K562 (cell line): Measurements from ENCODE around the gene TLE6. TPM values are rescaled to one million over a fixed set of nuclear protein-coding genes. Genes with fewer than 3 reads are reported as not detected.

Experiments used
- ARID2 ChIP-seq: fragments of 450-650 bp; IDR thresholded peaks from 2 replicates; pipeline ENCODE4 v1.6.1; 2017; ENCODE audit warnings: antibody characterized with exemption, mild to moderate bottlenecking
- ATF1 ChIP-seq, 2 experiments: fragments of 450-650 bp in 1 of 2; IDR thresholded peaks; 2 replicates each; pipeline ENCODE4 v1.6.1; 2016; ENCODE audit warnings: missing compliant biosample characterization in 1 of 2, missing genetic modification characterization in 1 of 2
- CBFA2T2 ChIP-seq: fragments of 450-650 bp; conservative IDR thresholded peaks from 2 replicates; pipeline ENCODE4 v1.6.1; 2017; ENCODE audit warnings: mild to moderate bottlenecking
- ETV5 ChIP-seq: sonication (generic); formaldehyde crosslinking; IDR thresholded peaks from 2 replicates; pipeline ENCODE4 v1.4.0; 2020; ENCODE audit warnings: low read depth, mild to moderate bottlenecking, missing genetic modification reagents
- FUS ChIP-seq: fragments of 200-400 bp; formaldehyde crosslinking; optimal IDR thresholded peaks from 2 replicates; pipeline ENCODE3; 2017; ENCODE audit warnings: low read depth, low read length
- KLF13 ChIP-seq: fragments of 450-650 bp; IDR thresholded peaks from 2 replicates; pipeline ENCODE4 v1.6.1; 2016; ENCODE audit warnings: missing genetic modification characterization, low read depth, mild to moderate bottlenecking, missing compliant biosample characterization, moderate library complexity, borderline replicate concordance
- NCOA4 ChIP-seq: fragments of 450-650 bp; IDR thresholded peaks from 2 replicates; pipeline ENCODE4 v1.6.1; 2018; ENCODE audit warnings: mild to moderate bottlenecking; ENCODE audit not compliant: partially characterized antibody
- NKRF ChIP-seq: fragments of 450-650 bp; IDR thresholded peaks from 2 replicates; pipeline ENCODE4 v1.6.1; 2016; ENCODE audit warnings: borderline replicate concordance
- SIN3A ChIP-seq, 2 experiments: fragments of 150-350 bp in 1 of 2; IDR thresholded peaks; 2 replicates each; pipeline ENCODE4 v1.6.1; 2011 to 2016; ENCODE audit warnings: borderline replicate concordance in 2 of 2, low read depth in 2 of 2, low read length in 2 of 2, mild to moderate bottlenecking in 2 of 2, moderate library complexity in 2 of 2; ENCODE audit not compliant: control insufficient read depth in 1 of 2
- YY1 ChIP-seq, 3 experiments: IDR thresholded peaks; 2 replicates each; pipeline ENCODE4 v1.6.1; 2011; ENCODE audit warnings: low read length in 2 of 3, mild to moderate bottlenecking in 2 of 3, moderate library complexity in 2 of 3, borderline replicate concordance in 1 of 3, control low read depth in 1 of 3, low read depth in 1 of 3; ENCODE audit not compliant: insufficient read depth in 3 of 3, insufficient replicate concordance in 2 of 3, control insufficient read depth in 1 of 3, insufficient read length in 1 of 3; ENCODE audit errors: extremely low read depth in 1 of 3
- ZBTB7A ChIP-seq: IDR thresholded peaks from 2 replicates; pipeline ENCODE4 v1.6.1; 2011; ENCODE audit warnings: low read depth, mild to moderate bottlenecking, low read length, moderate library complexity, borderline replicate concordance; ENCODE audit not compliant: control insufficient read depth
- ZNF175 ChIP-seq: fragments of 200-800 bp; sonication (Bioruptor generic); IDR thresholded peaks from 2 replicates; pipeline ENCODE4 v1.6.1; 2016; ENCODE audit warnings: low read depth, mild to moderate bottlenecking, missing genetic modification characterization, missing compliant biosample characterization
- ZNF41 ChIP-seq: fragments of 250-450 bp; sonication (Bioruptor Pico); conservative IDR thresholded peaks from 2 replicates; pipeline ENCODE4 v1.4.0; 2020; ENCODE audit warnings: mild to moderate bottlenecking
- polyA plus RNA-seq, 8 experiments: library from polyadenylated mRNA; depleted of rRNA in 4 of 8; stranded (reverse) in 5 of 8; unstranded in 3 of 8; fragments of >200 nt; fragmentation: Nextera tagmentation in 2 of 8; fragmentation: Illumina TruSeq in 1 of 8; extraction: Ambion mirVana in 2 of 8; extraction: Trizol in 1 of 8; gene quantifications; 2 replicates each; pipeline versions ENCODE4 v1.2.1 to v1.2.3, GENCODE V29; 2011 to 2014; ENCODE audit warnings: inconsistent platforms in 1 of 8, missing spikeins in 1 of 8
- total RNA-seq, 7 experiments: library from RNA; depleted of rRNA in 6 of 7; stranded (reverse); fragments of >200 nt in 6 of 7; fragmentation: Illumina TruSeq in 2 of 7; extraction: Trizol in 2 of 7; gene quantifications; 2 replicates each; pipeline versions ENCODE4 v1.2.1 to v1.2.3, GENCODE V29; 2011 to 2021; ENCODE audit warnings: low replicate concordance in 1 of 7
- TF ChIP-seq, protein P1 (sequence below): fragments of 200-800 bp; sonication (Bioruptor generic); IDR thresholded peaks from 2 replicates; pipeline ENCODE4 v1.6.1; 2017; ENCODE audit warnings: missing genetic modification characterization, missing compliant biosample characterization
- TF ChIP-seq, protein P2 (sequence below): IDR thresholded peaks from 2 replicates; pipeline ENCODE4 v1.6.1; 2016; ENCODE audit warnings: missing genetic modification characterization, missing compliant biosample characterization
- TF ChIP-seq, protein P3 (sequence below), 2 experiments: IDR thresholded peaks in 1 of 2; conservative IDR thresholded peaks in 1 of 2; 2 replicates each; pipeline ENCODE4 v1.6.1; 2016; ENCODE audit warnings: low read depth in 2 of 2, mild to moderate bottlenecking in 1 of 2, missing compliant biosample characterization in 1 of 2, missing genetic modification characterization in 1 of 2, moderate library complexity in 1 of 2

TLE6 gene
- total and polyA plus RNA-seq, 9 of the 15 experiments (the other 6 are each of a cell fraction or from before 2014, with no cell fraction given) = 1.1 to 6.1 (median 2.5) TPM

GRCh38 chr19:2977001-2977745 lies at the start of gene TLE6 (continued):
- TF ChIP-seq, protein P1, sequence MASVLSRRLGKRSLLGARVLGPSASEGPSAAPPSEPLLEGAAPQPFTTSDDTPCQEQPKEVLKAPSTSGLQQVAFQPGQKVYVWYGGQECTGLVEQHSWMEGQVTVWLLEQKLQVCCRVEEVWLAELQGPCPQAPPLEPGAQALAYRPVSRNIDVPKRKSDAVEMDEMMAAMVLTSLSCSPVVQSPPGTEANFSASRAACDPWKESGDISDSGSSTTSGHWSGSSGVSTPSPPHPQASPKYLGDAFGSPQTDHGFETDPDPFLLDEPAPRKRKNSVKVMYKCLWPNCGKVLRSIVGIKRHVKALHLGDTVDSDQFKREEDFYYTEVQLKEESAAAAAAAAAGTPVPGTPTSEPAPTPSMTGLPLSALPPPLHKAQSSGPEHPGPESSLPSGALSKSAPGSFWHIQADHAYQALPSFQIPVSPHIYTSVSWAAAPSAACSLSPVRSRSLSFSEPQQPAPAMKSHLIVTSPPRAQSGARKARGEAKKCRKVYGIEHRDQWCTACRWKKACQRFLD (CRISPR knock-in tag) = peak; percentile 49; the same call in 1 of the 2 replicates
- TF ChIP-seq NKRF (peak; percentile 56; the same call in 1 of the 2 replicates), ZNF41 (CRISPR knock-in tag) (no peak), ARID2 (no peak), ZNF175 (no peak), FUS (no peak), CBFA2T2 (peak; percentile 43; the same call in 1 of the 2 replicates), ETV5 (CRISPR knock-in tag) (0 out of 2 replicates have a peak, but pooled peaks have one; percentile 32), YY1 (IDR thresholded peaks at IDR 0.05; ENCODE audit: borderline replicate concordance in 1 of 3, control insufficient read depth in 1 of 3, extremely low read depth in 1 of 3, insufficient read depth in 3 of 3, insufficient read length in 1 of 3, insufficient replicate concordance in 2 of 3, low read depth in 1 of 3, low read length in 2 of 3) (peak; percentile 14 to 86 (median 79)), ATF1 (CRISPR knock-in tag; IDR thresholded peaks at IDR 0.05) (no peak), ATF1 (tag; IDR thresholded peaks at IDR 0.05) (peak; percentile 50; the same call in 1 of the 2 replicates), NCOA4 (no peak), SIN3A (IDR thresholded peaks at IDR 0.05; ENCODE audit: borderline replicate concordance in 2 of 2, control insufficient read depth in 1 of 2, low read depth in 2 of 2, low read length in 2 of 2) (peak; percentile 40 to 41; a peak in 2 of 4 replicates), ZBTB7A (peak; percentile 59; the same call in 1 of the 2 replicates), KLF13 (0 out of 2 replicates have a peak, but pooled peaks have one; percentile 23)
- TF ChIP-seq, protein P2, sequence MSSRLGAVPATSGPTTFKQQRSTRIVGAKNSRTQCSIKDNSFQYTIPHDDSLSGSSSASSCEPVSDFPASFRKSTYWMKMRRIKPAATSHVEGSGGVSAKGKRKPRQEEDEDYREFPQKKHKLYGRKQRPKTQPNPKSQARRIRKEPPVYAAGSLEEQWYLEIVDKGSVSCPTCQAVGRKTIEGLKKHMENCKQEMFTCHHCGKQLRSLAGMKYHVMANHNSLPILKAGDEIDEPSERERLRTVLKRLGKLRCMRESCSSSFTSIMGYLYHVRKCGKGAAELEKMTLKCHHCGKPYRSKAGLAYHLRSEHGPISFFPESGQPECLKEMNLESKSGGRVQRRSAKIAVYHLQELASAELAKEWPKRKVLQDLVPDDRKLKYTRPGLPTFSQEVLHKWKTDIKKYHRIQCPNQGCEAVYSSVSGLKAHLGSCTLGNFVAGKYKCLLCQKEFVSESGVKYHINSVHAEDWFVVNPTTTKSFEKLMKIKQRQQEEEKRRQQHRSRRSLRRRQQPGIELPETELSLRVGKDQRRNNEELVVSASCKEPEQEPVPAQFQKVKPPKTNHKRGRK (tag) = no peak
- TF ChIP-seq, protein P3, sequence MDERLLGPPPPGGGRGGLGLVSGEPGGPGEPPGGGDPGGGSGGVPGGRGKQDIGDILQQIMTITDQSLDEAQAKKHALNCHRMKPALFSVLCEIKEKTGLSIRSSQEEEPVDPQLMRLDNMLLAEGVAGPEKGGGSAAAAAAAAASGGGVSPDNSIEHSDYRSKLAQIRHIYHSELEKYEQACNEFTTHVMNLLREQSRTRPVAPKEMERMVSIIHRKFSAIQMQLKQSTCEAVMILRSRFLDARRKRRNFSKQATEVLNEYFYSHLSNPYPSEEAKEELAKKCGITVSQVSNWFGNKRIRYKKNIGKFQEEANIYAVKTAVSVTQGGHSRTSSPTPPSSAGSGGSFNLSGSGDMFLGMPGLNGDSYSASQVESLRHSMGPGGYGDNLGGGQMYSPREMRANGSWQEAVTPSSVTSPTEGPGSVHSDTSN (CRISPR knock-in tag; IDR thresholded peaks at IDR 0.05; ENCODE audit: low read depth) = peak; percentile 83
- TF ChIP-seq, protein P3 (tag; conservative IDR thresholded peaks at IDR 0.05; ENCODE audit: low read depth) = peak; percentile 93
